Activated CD8-positive, alpha-beta memory T cell treated with anti-CD3 and anti-CD28 coated beads, Interleukin-2, amount 50 U/mL, for 1 hour (primary cell): ENCODE measurements around the gene CCT6A.
"Not testable (repeated sequence)": the region's sequence is repeated elsewhere in the genome, so short reads cannot be mapped to it uniquely, and the experiment has no call there.

Source experiments
- DNase-seq: peaks from one replicate; pipeline ENCODE4 v3.0.0-alpha.2; 2020; ENCODE audit errors: extremely low read depth

The CCT6A gene, protein sequence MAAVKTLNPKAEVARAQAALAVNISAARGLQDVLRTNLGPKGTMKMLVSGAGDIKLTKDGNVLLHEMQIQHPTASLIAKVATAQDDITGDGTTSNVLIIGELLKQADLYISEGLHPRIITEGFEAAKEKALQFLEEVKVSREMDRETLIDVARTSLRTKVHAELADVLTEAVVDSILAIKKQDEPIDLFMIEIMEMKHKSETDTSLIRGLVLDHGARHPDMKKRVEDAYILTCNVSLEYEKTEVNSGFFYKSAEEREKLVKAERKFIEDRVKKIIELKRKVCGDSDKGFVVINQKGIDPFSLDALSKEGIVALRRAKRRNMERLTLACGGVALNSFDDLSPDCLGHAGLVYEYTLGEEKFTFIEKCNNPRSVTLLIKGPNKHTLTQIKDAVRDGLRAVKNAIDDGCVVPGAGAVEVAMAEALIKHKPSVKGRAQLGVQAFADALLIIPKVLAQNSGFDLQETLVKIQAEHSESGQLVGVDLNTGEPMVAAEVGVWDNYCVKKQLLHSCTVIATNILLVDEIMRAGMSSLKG

DNA sequence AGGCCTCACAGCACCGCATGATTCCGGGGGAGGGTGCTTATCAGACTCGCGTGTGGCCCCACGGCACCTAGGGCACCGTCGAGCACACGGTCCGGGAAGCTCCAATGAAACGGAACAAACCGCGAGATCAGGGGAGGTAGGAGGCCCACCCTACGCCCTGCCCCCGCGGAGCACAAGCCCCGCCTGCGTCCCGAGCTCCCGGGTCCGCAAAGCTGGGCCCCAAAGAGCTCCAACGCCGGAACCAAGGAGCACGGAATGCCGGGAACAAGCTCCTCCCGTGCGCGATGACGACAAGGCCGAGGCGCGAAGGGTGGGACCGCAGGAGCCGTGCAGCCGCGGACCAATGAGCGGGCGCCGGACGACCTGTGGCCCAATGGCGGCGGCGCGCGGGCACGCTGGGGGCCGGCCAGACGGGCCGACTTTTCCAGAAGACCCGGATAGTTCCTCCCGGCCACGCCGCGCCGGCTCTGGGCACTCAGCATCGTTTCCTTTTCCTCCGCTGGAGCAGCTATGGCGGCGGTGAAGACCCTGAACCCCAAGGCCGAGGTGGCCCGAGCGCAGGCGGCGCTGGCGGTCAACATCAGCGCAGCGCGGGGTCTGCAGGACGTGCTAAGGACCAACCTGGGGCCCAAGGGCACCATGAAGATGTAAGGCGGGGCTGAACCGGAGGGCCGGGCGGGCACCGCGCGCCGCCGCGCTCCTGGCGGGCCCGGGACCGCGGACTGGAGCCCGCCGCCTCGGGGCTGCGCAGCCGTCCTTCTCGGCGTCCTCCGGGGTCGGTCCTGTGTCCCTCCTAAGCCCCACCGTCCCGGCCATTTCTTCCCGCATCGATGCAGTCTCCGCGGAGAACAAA lies at the start of gene CCT6A, which contains the start of gene PSPH:
Gene CCT6A, plus strand, starts transcription at position 427 of the 853 bp plus-strand sequence. Its CDS starts 84 bp downstream, at position 511.
Gene PSPH, minus strand, starts transcription at position 106 of the 853 bp plus-strand sequence. CDS start 30,232 bp downstream, outside the sequence.
- DNase-seq = peak; percentile 77

DNA sequence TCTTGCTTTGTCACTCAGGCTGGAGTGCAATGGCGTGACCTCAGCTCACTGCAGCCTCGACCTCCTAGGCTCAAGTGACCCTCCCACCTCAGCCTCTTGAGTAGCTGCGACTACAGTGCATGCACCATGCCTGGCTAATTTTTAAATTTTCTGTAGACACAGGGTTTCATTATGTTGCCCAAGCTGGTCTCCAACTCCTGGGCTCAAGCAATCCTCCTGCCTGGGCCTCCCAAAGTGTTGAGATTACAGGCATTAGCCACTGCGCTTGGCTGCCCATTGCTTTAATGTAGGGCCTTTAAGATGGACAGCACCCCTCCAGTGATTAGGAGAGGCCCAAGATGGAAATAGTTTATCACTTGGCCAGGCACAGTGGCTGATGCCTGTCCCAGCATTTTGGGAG lies 47.8 kb upstream of the CCT6A start:
- DNase-seq = no peak

DNA sequence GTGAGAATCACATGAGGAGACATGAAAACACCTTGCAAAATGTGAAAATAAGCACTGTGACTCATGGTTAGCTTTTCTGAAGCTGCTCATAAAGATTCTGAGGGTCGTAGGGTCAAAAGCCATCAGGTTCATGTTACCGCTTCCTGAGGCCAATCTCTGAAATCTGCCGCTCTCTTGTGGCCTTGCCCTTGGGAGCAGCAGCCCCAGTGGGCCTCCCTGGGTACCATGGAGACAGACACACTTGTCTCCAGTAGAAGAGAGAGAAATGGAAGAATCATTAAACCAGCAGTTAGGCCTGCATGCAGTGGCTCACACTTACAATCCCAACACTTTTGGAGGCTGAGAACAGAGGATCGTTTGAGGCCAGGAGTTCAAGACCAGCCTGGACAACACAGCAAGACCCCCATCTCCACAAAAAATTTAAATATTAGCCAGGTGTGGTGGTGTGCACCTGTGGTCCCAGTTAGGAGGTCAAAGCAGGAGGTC lies 44.4 kb upstream of the CCT6A start:
- no peak for DNase-seq

DNA sequence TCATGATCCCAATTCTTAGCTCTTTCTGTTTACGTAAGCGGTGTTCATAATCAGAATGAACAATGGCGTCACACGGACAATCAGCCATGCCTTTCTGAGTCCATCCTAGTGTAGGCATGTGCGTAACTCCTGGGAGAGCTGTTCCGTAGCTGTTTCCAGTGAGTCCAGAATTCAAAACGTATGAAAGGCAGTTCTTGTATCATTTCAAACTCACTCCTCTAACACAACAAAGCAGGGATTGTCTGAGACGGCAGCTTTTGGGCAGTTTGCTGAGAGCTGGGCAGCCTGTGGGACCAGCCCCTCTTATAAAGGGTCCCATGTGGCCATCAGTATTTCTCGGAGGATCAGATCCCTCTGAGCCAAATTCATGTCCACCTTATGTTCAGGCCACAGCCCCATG lies 43.7 kb upstream of the CCT6A start:
- no peak for DNase-seq

DNA sequence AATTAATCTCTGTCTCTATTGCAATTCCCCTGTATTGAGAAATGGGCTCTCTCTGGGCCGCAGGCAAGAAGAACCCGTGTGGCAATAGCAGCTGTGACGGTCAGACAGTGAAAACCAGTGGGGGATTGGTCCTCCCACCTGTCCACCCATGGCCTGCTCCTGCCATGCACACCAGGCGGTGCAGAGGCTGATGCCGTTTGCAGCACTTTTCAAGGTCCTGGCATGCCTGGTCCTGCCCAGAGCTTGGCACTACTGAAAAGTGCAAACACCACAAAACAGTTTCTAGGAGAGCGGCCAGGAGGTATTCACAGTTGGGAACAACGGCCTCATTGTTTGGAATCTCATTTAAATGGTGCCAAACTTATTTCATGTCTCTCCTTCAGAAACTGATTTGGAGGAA lies 41.9 kb upstream of the CCT6A start:
- no peak for DNase-seq

DNA sequence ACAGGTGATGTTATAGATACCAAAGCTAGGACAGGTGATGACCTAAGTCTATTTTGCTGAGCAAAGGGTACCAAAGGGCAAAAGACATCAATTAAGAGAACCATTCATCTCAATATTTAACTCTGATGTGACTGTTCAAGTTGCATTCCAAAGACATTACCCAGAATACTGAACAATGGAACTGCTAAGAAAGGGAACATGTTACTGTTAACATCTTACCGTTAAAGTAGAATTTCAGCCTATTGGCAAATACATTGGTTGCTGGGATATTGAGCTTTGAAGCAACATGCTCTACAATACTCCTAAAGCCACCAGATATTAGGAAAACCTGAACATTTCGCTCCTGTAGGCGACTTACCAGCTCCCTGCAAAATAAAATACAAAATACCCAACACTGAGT lies 34.5 kb upstream of the CCT6A start:
- not testable (repeated sequence) for DNase-seq

DNA sequence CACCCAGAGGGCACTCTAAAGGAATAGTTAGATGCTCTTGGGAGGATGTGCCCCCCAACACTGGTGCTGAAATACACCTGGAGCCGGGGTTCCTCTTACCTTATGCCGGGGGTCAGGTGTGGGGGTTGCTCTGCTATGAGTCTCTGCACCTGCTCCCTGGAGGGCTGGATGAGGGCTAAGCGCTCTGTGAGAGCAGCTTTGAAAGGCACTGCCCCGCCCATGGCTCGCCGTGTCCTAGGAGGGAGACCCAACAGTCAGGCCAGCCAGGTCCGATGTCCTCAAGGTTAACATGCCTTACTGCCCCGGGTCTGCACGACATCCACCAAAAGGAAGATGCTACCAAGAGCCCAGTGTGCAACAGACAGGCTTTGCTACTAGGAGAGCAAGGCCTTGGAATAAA lies 32.1 kb upstream of the CCT6A start:
- DNase-seq = no peak

DNA sequence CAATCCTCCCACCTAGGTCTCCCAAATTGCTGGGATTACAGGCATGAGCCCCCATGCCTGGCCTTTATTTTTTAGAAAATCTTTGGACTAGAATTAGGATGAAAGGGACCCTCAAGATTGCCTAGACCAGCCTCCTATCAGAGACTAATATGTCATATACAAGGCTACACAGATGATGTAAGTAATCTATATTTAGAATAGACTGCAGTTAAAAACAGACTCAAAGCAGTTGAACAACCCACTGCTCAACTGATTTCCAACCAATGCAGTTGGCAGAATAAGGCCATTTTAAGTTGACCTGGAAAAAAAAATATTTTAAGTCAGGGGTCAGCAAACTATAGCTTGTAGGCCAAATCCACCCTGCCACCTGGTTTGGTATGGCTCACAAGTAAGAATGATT lies 28.1 kb upstream of the CCT6A start:
- no peak for DNase-seq

DNA sequence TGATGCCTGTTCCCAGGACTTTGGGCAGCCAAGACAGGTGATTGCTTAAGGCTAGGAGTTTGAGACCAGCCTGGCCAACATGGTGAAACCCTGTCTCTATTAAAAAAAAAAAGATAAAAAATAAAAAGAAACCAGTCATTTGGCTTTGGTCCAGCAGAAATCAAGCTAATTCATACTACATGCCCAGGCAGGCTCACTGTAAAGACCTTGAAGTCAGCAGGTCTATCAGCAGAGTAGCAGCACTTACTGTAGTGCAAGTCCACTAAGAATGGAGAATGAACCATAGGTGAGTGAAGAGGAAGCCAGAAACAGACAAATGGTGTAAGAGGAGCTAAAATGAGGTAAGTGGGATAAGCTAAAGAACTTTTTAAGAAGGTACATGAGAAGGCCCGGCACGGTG lies 25.0 kb upstream of the CCT6A start:
- DNase-seq = no peak

DNA sequence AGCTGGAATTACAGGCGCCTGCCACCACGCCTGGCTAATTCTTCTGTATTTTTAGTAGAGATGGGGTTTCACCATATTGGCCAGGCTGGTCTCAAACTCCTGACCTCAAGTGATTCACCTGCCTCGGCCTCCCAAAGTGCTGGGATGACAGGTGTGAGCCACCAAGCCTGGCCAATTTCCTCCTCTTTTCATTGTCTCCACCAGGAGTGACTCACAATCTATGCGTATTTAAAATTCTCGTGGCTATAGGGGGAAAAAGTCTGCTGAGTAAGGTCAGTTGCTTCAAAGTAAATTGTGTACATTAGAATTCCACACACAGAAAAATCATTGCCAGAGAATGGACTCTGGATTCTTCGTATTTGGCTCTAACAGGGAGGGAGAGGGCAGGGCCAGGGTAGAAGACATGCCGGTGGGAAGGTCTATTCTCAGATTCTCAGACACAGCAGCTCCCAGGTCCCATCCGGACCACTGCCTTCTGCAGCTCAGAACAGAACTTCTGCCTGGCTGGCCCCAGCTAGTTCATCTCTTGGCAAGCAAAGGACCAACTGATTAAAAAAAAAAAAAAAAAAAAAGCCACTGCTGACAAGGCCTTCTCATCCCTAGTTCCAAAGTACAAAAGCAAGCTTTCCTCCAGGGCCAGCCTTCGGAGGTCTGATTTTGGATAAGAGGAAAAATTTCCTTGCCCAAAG lies 22.5 kb upstream of the CCT6A start:
- DNase-seq = no peak

DNA sequence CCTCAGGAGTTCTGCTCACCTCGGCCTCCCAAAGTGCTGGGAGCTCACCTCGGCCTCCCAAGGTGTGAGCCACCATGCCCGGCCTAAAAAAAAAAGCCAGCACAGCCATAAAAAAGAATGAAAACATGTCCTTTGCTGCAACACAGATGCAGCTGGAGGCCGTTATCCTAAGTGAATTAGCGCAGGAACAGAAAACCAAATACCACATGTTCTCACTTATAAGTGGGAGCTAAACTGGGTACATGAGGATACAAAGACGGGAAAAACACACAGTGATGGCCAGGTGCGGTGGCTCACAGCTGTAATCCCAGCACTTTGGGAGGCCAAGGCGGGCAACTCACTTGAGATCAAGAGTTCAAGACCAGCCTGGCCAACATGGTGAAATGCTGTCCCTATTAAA lies 21.2 kb upstream of the CCT6A start:
- DNase-seq = no peak

DNA sequence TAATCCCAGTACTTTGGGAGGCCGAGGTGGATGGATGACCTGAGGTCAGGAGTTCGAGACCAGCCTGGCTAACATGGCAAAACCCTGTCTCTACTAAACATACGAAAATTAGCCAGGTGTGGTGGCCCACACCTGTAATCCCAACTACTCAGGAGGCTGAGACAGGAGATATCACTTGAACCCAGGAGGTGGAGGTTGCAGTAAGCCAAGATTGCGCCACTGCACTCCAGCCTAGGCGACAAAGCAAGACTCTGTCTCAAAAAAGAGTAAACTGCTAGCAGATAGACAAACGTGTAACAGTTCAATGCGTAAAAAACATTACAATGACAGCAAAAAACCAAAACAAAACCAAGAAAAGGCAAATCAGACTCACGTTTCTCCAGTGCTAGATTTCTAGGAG lies 20.0 kb upstream of the CCT6A start:
- not testable (repeated sequence) for DNase-seq

DNA sequence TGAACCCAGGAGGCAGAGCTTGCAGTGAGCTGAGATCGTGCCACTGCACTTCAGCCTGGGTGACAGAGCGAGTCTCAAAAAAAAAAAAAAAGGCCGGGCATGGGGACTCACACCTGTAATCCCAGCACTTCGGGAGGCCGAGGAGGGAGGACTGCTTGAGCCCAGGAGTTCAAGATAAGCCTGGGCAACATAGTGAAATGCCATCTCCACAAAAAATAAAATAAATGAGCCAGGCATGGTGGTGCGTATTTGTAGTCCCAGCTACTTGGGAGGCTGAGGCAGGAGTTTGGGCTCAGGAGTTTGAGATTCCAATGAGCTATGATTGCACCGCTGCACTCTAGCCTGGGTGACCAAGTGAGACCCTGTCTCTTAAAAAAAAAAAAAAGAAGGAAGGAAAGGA lies 19.0 kb upstream of the CCT6A start:
- not testable (repeated sequence) for DNase-seq

DNA sequence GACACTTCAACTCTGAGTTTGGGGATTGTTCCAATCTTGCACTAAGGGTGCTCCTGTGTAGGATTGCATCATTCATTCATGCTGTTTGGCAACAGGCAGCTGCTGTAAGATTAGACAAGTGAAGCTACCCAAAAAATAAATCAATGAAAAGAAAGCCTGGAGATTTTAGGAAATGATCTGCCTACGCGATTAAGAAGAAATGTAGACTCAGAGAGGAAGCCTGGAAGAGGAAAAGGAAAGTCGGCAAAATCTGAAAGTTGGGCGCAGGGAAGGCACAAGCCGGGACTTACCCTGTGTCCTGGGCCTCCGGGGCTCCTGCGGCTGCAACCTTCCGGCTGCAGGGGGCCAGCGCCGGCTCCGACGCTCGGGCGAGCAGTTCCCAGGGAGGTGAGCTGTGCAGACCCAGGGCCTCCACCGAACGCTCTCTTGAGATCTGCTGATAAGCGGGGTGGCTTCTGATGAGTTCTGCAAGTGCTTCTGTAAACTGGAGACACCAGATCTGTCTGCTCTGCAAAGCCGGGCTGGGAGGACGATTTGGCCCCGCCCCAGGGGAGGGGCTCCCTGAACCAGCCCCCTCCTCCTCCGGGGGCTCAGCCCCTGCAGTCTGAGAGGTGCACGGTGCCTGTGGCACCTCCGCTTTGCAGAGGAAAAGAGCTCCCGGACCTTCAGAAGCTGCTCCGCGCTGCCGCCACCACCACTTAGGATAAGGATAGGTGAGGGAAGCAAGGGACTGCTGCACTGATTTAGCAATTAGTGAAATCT lies 17.7 kb upstream of the CCT6A start:
- DNase-seq = peak; percentile 9

DNA sequence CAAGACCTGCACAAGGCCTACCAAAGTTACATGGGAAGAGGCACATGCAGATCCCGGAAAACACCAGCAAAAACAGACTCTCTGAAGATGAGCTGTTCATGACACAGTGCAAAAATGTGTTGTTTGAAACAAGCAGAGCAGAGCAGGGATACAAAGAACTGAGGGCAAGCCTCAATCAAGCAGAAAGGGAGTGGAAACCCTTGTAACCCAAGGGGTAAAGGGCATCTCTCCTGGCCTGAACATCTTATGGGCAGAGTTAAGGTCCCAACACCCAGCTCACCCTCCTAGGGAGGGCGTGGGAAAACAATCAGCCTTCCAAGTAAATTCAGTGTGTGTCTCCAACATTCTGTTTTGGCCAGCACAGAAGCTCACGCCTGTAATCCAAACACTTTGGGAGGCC lies 10.8 kb upstream of the CCT6A start:
- no peak for DNase-seq

DNA sequence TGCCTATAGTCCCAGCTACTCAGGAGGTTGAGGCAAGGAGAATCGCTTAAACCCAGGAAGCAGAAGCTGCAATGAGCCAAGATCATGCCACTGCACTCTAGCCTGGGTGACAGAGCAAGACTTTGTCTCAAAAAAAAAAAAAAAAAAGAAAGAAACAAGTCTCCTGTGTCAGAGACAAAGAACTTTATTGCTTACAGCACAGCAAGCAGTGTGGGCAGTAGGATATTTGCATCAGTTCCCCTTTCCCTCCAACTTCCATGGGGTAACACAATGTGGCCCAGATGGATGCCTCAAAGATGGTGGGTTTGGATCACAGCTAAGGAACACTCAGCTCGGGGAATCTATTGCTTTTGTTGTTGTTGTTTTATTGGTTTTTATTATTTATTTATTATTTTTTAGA lies 5.8 kb upstream of the CCT6A start:
- not testable (repeated sequence) for DNase-seq

DNA sequence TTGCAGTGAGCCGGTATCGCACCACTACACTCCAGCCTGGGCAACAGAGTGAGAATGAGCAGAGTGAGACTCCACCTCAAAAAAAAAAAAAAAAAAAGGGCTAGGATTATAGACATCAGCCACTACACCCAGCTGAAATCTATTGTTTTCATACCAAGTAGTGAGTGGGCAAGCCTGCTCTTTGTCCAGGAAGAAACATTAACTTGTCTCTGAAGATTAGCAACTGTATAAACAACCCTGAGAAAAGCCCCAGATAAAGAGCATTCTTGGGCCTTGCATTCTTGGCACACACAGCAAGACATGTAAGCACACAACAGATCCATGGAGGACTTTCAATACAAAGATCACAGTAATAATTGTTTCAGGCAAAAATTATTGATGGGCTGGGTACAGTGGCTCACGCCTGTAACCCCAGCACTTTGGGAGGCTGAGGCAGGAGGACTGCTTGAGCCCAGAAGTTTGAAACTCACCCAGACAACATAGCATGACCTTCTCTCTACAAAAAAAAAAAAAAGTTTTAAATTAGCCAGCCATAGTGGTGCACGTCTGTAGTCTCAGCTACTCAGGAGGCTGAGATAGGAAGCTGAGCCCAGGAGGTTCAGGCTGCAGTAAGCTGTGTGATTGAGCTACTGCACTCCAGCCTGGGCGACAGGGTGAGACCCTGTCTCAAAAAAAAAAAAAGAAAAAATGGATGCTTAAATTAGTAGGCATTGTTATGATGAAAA lies 4.7 kb upstream of the CCT6A start:
- no peak for DNase-seq

DNA sequence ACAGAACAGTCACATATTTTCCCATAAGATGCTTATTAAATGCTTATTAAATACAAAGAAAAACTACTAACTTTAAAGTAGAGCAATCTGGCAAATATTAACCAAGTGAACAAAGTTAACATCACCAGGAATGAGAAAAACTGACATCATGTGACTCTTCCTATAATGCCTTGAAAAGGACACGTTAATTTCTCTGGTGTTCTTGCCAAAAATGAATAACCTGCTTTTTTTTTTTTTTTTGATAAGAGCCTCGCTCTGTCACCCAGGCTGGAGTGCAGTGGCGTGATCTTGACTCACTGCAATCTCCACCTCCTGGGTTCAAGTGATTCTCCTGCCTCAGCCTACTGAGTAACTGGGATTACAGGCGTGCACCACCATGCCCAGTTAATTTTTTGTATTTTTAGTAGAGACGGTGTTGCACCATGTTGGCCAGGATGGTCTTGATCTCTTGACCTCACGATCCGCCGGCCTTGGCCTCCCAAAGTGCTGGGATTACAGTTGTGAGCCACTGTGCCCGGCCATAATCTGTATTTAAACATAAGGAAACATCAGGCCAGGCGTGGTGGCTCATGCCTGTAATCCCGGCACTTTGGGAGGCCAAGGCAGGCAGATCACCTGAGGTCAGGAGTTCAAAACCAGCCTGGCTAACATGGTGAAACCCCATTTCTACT lies 4.0 kb upstream of the CCT6A start:
- DNase-seq = not testable (repeated sequence)

DNA sequence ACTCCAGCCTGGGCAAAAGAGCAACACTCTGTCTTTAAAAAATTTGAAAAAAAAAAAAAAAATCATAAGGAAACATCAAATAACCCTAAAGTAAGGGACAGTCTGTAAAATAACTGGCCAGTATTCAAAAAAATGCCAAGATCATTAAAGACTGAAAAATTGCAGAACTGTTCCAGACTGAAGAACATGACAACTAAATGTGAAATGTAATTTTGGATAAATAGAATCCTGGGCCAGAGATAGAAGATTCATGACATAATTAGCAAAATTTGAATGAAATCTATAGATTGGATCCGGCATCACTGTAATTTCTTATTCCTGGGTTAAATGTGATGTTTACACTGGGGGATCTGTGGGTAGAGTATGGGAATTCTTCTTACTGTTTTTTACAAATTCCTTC lies 3.3 kb upstream of the CCT6A start:
- no peak for DNase-seq

DNA sequence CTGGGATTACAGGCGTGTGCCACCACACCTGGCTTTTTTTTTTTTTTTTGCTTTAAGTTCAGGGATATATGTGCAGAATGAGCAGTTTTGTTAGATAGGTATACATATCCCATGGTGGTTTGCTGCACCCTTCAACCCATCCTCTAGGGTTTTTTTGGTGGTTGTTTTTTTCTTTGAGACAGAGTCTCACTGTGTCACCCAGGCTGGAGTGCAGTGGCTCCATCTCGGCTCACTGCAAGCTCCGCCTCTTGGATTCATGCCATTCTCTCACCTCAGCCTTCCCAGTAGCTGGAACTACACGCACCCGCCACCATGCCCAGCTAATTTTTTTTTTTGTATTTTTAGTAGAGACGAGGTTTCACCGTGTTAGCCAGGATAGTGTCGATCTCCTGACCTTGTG lies 2.8 kb upstream of the CCT6A start:
- DNase-seq = not testable (repeated sequence)
